ENCODE measurements around the gene MBOAT7. TPM values are rescaled to one million over a fixed set of nuclear protein-coding genes. Genes with fewer than 3 reads are reported as not detected.

Gene MBOAT7
- total RNA-seq, 1 donor from 2014 or later = 65.5 TPM

DNA sequence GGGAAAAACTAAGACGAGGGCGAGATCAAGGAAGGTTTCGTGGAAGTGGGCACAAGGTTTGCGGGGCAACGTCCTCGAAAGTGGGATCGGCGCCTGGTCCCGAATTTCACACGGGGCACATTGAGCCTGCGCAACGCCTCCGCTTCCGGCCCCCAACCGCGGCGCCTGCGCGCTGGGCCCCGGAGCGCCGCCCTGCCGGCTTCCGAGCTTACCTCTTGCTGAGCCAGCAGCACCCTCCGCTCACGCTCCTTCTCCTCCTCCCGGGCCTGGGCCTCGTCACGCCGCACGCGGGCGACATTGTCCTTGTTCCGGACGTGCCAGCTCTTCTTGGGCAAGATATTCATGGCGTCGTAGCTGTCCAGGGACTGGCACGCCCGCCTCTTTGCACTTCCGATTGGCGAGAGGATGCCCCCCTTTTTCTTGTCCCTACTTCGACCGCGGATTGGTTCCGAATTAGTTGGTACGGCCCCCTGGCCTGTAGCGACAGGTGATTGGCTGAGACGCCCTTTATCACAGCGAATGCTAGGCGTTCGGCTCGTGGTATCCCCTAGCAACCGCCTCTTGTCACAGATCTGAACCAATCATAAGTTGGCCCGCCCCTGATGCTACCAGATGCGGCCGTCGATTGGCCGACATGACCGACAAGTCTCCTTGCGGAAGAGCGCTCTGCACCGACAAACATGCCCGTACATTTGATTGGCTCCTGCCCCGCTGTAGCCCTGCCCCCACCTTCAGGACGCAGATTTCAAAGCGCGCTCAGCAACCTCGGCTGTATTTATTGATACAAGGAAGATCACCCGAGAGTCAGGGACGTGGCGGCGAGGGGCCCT is 29.8 kb downstream of the MBOAT7 start, which contains the start of gene LENG1:
Gene LENG1, minus strand, starts transcription at position 370 of the 830 bp plus-strand sequence. Its CDS starts 26 bp downstream, at position 344.
- H3K27ac ChIP-seq = peak within 1 kb of the TSS; percentile 98
- H3K4me3 ChIP-seq = peak within 1 kb of the TSS; percentile 79
- intact Hi-C loops (cut with DNase I) = no loop called here
- peaks cover 37% of the 10 kb centered on the region for H3K36me3 ChIP-seq
- ATAC-seq = peak; percentile 93 to 95
- H3K27me3 ChIP-seq (ENCODE audit: low read depth) = no peaks in the 10 kb centered on the region
- TF ChIP-seq, protein P1, sequence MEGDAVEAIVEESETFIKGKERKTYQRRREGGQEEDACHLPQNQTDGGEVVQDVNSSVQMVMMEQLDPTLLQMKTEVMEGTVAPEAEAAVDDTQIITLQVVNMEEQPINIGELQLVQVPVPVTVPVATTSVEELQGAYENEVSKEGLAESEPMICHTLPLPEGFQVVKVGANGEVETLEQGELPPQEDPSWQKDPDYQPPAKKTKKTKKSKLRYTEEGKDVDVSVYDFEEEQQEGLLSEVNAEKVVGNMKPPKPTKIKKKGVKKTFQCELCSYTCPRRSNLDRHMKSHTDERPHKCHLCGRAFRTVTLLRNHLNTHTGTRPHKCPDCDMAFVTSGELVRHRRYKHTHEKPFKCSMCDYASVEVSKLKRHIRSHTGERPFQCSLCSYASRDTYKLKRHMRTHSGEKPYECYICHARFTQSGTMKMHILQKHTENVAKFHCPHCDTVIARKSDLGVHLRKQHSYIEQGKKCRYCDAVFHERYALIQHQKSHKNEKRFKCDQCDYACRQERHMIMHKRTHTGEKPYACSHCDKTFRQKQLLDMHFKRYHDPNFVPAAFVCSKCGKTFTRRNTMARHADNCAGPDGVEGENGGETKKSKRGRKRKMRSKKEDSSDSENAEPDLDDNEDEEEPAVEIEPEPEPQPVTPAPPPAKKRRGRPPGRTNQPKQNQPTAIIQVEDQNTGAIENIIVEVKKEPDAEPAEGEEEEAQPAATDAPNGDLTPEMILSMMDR (IDR thresholded peaks at IDR 0.05) = no peak
- H3K4me1 ChIP-seq = peaks cover 49% of the 10 kb centered on the region
- no peaks in the 10 kb centered on the region for H3K9me3 ChIP-seq
- DNase-seq = peak; percentile 100

DNA sequence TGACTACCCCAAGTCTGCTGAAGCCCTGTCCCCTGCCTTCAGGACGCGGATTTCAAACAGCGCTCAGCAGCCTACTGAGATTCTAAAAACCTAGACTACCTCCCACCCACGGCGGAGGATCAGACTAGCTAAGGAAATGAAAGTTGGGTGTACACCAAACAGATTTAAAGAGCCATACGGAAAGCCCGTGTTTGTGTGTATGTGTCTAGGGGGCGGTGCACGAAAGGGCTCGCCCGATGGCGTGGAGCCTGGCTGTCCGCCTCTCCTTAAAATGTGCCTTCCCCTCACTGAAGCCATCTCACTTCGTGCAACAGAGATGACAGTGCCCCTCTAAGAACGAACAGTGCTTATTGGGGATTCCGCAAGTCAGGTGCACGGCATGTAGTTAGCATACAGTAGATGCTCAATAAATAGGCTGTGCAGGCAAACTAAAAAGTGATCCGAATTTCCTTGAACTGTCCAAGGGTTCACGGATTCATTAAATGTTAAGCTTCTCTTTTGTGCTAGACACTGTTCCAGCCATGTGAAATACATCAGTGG is 30.5 kb downstream of the MBOAT7 start:
- H3K36me3 ChIP-seq = peaks cover 44% of the 10 kb centered on the region
- intact Hi-C loops (cut with DNase I) = no loop called here
- no peak for ATAC-seq
- H3K4me1 ChIP-seq = peaks cover 44% of the 10 kb centered on the region
- H3K27me3 ChIP-seq (ENCODE audit: low read depth) = no peaks in the 10 kb centered on the region
- no peak for DNase-seq
- TF ChIP-seq, protein P1 (IDR thresholded peaks at IDR 0.05) = no peak
- peak overlapping the region; percentile 79 for H3K4me3 ChIP-seq
- H3K27ac ChIP-seq = peak overlapping the region; percentile 98
- no peaks in the 10 kb centered on the region for H3K9me3 ChIP-seq

DNA sequence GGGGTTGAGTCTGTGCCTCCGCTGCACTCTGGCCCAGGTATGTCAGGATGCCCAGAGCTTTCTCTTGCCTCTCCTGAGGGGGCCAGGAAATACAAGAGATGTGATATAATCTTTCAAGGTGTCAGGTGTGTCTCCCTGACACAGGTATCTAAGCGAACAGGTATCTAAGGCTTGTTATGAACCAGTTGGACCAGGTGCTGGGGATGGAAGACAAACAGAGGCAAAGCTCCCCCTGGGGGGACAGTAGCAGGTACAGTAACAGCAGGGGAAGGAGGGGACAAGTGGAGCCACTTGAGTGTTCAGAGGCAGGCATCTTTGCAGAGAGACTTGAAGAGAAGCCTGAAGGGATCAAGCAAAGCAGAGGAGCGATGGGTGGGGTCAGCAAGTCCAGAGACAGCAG is 32.4 kb downstream of the MBOAT7 start:
- Histone ChIP-seq H3K27me3 (ENCODE audit: low read depth) (no peaks in the 10 kb centered on the region), H3K4me1 (peaks cover 28% of the 10 kb centered on the region), H3K27ac (no peak overlapping the region), H3K9me3 (no peaks in the 10 kb centered on the region), H3K4me3 (no peak overlapping the region), H3K36me3 (peaks cover 63% of the 10 kb centered on the region)
- TF ChIP-seq, protein P1 (IDR thresholded peaks at IDR 0.05) = no peak
- intact Hi-C loops (cut with DNase I) = no loop called here
- DNase-seq (no peak), ATAC-seq (no peak)

DNA sequence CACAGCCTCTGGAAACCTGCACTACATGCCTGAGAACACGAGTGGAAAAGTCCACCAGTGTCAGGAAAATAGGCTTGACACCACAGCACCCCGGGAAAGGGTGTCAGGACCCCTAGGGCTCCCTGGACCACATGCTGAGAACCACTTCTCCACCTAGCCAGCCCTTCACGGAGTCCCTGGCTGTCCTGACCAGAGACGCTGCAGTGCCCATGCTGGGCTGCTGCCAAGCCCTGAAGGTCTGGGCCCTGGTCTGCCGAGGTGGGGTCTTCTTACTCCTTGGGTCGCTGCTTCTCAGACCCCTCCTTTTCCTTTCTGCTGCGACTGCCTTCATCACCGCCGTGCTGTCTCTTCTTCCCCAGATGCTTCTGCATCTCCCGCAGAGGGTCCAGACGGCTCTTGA is 32.9 kb downstream of the MBOAT7 start:
- no peak overlapping the region for H3K4me3 ChIP-seq
- H3K27me3 ChIP-seq (ENCODE audit: low read depth) = no peaks in the 10 kb centered on the region
- no peaks in the 10 kb centered on the region for H3K9me3 ChIP-seq
- intact Hi-C loops (cut with DNase I) = no loop called here
- peaks cover 68% of the 10 kb centered on the region for H3K36me3 ChIP-seq
- ATAC-seq = no peak
- DNase-seq = no peak
- peaks cover 24% of the 10 kb centered on the region for H3K4me1 ChIP-seq
- no peak overlapping the region for H3K27ac ChIP-seq
- TF ChIP-seq, protein P1 (IDR thresholded peaks at IDR 0.05) = no peak

DNA sequence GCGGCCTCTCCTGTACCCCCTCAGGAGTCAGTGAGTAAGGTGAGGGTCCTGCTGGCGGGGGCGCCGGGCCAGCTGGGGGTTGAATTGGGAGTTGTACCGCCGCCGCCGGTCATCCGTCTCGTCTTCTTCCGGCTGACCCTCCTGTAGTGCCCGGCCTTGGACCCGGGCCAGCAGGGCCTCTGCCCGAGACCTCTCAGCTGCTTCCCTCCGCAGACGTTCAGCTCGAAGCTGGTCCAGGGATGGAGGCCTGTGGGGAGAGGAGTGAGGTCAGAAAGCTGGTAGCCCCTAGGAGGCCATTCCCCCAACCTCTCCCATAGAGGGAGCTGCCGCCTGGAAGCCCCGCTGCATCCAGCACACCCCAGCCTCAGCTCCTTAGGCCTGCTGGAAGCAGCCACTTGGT is 33.7 kb downstream of the MBOAT7 start:
- ATAC-seq (no peak), DNase-seq (no peak)
- H3K9me3 ChIP-seq = no peaks in the 10 kb centered on the region
- peaks cover 76% of the 10 kb centered on the region for H3K36me3 ChIP-seq
- H3K4me3 ChIP-seq = no peak overlapping the region
- H3K27me3 ChIP-seq (ENCODE audit: low read depth) = no peaks in the 10 kb centered on the region
- no peak overlapping the region for H3K27ac ChIP-seq
- intact Hi-C loops (cut with DNase I) = no loop called here
- TF ChIP-seq, protein P1 (IDR thresholded peaks at IDR 0.05) = no peak
- H3K4me1 ChIP-seq = peaks cover 19% of the 10 kb centered on the region

Data from lower lobe of right lung (tissue), 2 donors.